GM12873 (cell line): ENCODE results near the gene HAVCR1.

Source experiments
- CTCF ChIP-seq: IDR thresholded peaks from 2 replicates; pipeline ENCODE4 v1.5.1; 2012; ENCODE audit warnings: low read depth, mild to moderate bottlenecking, moderate library complexity, low read length, control low read depth; ENCODE audit not compliant: insufficient read depth; ENCODE audit errors: missing control alignments

HAVCR1 gene

GRCh38 chr5:157059093-157059539 is at the start of gene HAVCR1:
Gene HAVCR1, minus strand, starts transcription at chr5:157059116. Its CDS starts 1,173 bp downstream, at chr5:157057943.
- TF ChIP-seq CTCF, result no peak

- no peak for TF ChIP-seq CTCF
These were observed 48.6 kb upstream of the HAVCR1 start for GRCh38 chr5:157107508-157107907.

- no peak for TF ChIP-seq CTCF
These were observed 47.9 kb upstream of the HAVCR1 start for GRCh38 chr5:157106630-157107461.

- TF ChIP-seq CTCF, result no peak
These were observed 41.3 kb upstream of the HAVCR1 start for GRCh38 chr5:157100140-157100679.

GRCh38 chr5:157088342-157088990 is 29.6 kb upstream of the HAVCR1 start:
- TF ChIP-seq CTCF, result no peak

GRCh38 chr5:157086751-157087359 is 27.9 kb upstream of the HAVCR1 start:
- TF ChIP-seq CTCF, result no peak

GRCh38 chr5:157085930-157086329 is 27.0 kb upstream of the HAVCR1 start:
- no peak for TF ChIP-seq CTCF
